ENCODE measurements around the gene DR1.

DNA sequence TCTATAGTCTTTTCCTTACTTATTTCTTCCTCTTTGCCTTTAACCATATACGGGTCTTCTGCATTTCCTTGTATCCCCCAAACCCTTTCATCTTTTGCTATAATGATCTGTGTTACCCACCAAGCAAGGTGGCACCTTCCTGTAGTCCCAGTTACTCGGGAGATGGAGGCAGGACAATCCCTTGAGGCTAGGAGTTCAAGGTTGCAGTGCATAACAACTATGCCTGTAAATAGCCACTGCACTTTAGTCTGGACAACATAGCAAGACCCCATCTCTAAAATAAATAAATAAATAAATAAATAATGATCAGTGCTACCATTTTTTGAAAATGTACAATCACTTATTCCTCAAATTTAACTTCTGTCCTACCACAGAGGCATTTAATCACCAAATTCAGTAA is 11.5 kb downstream of the DR1 start:
- TF ChIP-seq, protein P1, sequence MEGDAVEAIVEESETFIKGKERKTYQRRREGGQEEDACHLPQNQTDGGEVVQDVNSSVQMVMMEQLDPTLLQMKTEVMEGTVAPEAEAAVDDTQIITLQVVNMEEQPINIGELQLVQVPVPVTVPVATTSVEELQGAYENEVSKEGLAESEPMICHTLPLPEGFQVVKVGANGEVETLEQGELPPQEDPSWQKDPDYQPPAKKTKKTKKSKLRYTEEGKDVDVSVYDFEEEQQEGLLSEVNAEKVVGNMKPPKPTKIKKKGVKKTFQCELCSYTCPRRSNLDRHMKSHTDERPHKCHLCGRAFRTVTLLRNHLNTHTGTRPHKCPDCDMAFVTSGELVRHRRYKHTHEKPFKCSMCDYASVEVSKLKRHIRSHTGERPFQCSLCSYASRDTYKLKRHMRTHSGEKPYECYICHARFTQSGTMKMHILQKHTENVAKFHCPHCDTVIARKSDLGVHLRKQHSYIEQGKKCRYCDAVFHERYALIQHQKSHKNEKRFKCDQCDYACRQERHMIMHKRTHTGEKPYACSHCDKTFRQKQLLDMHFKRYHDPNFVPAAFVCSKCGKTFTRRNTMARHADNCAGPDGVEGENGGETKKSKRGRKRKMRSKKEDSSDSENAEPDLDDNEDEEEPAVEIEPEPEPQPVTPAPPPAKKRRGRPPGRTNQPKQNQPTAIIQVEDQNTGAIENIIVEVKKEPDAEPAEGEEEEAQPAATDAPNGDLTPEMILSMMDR (conservative IDR thresholded peaks at IDR 0.05; ENCODE audit: low read depth, low read length) = no peak
- no peak for TF ChIP-seq EZH2 (IDR thresholded peaks at IDR 0.05; ENCODE audit: low read length, unreplicated experiment)
- TF ChIP-seq EZH2phosphoT487 (IDR thresholded peaks at IDR 0.05; ENCODE audit: borderline replicate concordance, low read length) = no peak

Data from PC-3 (cell line).